ENCODE data around the gene CACNG6.

The CACNG6 gene

GRCh38 chr19:54009440-54009839, 18.0 kb downstream of the CACNG6 start:
- Histone ChIP-seq H3K27ac (ENCODE audit: low read depth, low read length, poor library complexity, severe bottlenecking) (no peak overlapping the region), H3K36me3 (ENCODE audit: insufficient read depth, low read length) (no peaks in the 10 kb centered on the region), H3K79me2 (ENCODE audit: insufficient read depth, low read length) (no peaks in the 10 kb centered on the region), H3K4me1 (ENCODE audit: insufficient read depth, low read length, severe bottlenecking) (no peaks in the 10 kb centered on the region), H3K4me2 (ENCODE audit: low read length) (no peak overlapping the region), H3K27me3 (ENCODE audit: insufficient read depth, low read length) (no peaks in the 10 kb centered on the region), H2AFZ (ENCODE audit: low read length) (no peak overlapping the region), H3K4me3 (ENCODE audit: low read depth, low read length, poor library complexity, severe bottlenecking) (no peak overlapping the region), H3F3A (ENCODE audit: insufficient read depth, low read length) (no peaks in the 10 kb centered on the region), H3K9me2 (ENCODE audit: low read depth, low read length) (no peaks in the 10 kb centered on the region), H3K9me3 (ENCODE audit: low read length) (no peaks in the 10 kb centered on the region), H4K20me1 (ENCODE audit: insufficient read depth, low read length) (no peaks in the 10 kb centered on the region), H3K9ac (ENCODE audit: low read length) (no peak overlapping the region)
- no peak for TF ChIP-seq CTCF (IDR thresholded peaks at IDR 0.05; ENCODE audit: low read length)
- no peak for TF ChIP-seq EZH2 (IDR thresholded peaks at IDR 0.05; ENCODE audit: borderline replicate concordance, low read length)

- no peak overlapping the region for H3K27ac ChIP-seq (ENCODE audit: low read depth, low read length, poor library complexity, severe bottlenecking)
- H3K4me1 ChIP-seq (ENCODE audit: insufficient read depth, low read length, severe bottlenecking): no peaks in the 10 kb centered on the region
- no peaks in the 10 kb centered on the region for H3K9me2 ChIP-seq (ENCODE audit: low read depth, low read length)
- H4K20me1 ChIP-seq (ENCODE audit: insufficient read depth, low read length): no peaks in the 10 kb centered on the region
- H2AFZ ChIP-seq (ENCODE audit: low read length): no peak overlapping the region
- H3K4me2 ChIP-seq (ENCODE audit: low read length): no peak overlapping the region
- TF ChIP-seq CTCF (IDR thresholded peaks at IDR 0.05; ENCODE audit: low read length) (no peak), EZH2 (IDR thresholded peaks at IDR 0.05; ENCODE audit: borderline replicate concordance, low read length) (no peak)
- no peak overlapping the region for H3K9ac ChIP-seq (ENCODE audit: low read length)
- H3K36me3 ChIP-seq (ENCODE audit: insufficient read depth, low read length): no peaks in the 10 kb centered on the region
- no peaks in the 10 kb centered on the region for H3K27me3 ChIP-seq (ENCODE audit: insufficient read depth, low read length)
- H3K4me3 ChIP-seq (ENCODE audit: low read depth, low read length, poor library complexity, severe bottlenecking): no peak overlapping the region
- H3K79me2 ChIP-seq (ENCODE audit: insufficient read depth, low read length): no peaks in the 10 kb centered on the region
- H3F3A ChIP-seq (ENCODE audit: insufficient read depth, low read length): no peaks in the 10 kb centered on the region
- H3K9me3 ChIP-seq (ENCODE audit: low read length): no peaks in the 10 kb centered on the region
Observed at GRCh38 chr19:54010474-54010873, 19.0 kb downstream of the CACNG6 start.

DNA sequence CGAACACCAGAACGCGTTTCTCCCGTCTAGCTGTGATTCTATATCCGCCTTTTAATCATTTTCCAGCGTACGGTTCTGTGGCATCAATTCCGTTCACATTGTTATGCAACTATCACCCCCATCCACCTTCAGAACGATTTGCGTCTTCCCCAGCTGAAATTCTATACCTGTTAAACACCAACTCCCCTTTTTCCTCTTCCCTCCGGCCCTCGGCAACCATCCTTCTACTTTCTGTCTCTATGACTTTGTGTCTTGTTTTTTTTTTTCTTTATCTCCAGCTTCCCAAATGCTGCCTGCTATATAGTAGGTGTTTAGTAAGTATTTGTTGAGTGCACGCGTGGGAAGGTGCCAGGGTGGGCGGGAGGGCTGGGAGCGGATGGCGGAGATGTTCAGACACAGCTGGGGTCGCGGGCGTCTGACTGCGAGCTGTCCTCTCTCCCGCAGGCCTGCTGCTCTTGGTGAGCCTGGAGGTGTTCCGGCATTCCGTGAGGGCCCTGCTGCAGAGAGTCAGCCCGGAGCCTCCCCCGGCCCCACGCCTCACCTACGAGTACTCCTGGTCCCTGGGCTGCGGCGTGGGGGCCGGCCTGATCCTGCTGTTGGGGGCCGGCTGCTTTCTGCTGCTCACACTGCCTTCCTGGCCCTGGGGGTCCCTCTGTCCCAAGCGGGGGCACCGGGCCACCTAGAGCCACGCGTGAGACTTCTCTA, 20.2 kb downstream of the CACNG6 start:
- H3K9me2 ChIP-seq (ENCODE audit: low read depth, low read length): no peaks in the 10 kb centered on the region
- H2AFZ ChIP-seq (ENCODE audit: low read length): no peak overlapping the region
- no peaks in the 10 kb centered on the region for H3K4me1 ChIP-seq (ENCODE audit: insufficient read depth, low read length, severe bottlenecking)
- H3K9ac ChIP-seq (ENCODE audit: low read length): no peak overlapping the region
- TF ChIP-seq CTCF (IDR thresholded peaks at IDR 0.05; ENCODE audit: low read length) (no peak), EZH2 (IDR thresholded peaks at IDR 0.05; ENCODE audit: borderline replicate concordance, low read length) (no peak)
- no peaks in the 10 kb centered on the region for H3K9me3 ChIP-seq (ENCODE audit: low read length)
- no peaks in the 10 kb centered on the region for H4K20me1 ChIP-seq (ENCODE audit: insufficient read depth, low read length)
- no peaks in the 10 kb centered on the region for H3K79me2 ChIP-seq (ENCODE audit: insufficient read depth, low read length)
- no peaks in the 10 kb centered on the region for H3K36me3 ChIP-seq (ENCODE audit: insufficient read depth, low read length)
- no peaks in the 10 kb centered on the region for H3F3A ChIP-seq (ENCODE audit: insufficient read depth, low read length)
- H3K4me3 ChIP-seq (ENCODE audit: low read depth, low read length, poor library complexity, severe bottlenecking): no peak overlapping the region
- H3K27ac ChIP-seq (ENCODE audit: low read depth, low read length, poor library complexity, severe bottlenecking): no peak overlapping the region
- no peak overlapping the region for H3K4me2 ChIP-seq (ENCODE audit: low read length)
- H3K27me3 ChIP-seq (ENCODE audit: insufficient read depth, low read length): no peaks in the 10 kb centered on the region

All from OCI-LY1 (cell line).